Activated T-helper 2 cell treated with anti-CD3 and anti-CD28 coated beads, Interferon-gamma antibody, Interleukin-2, Interleukin-4, amounts not matched to agents 10 μg/mL and 5 μg/mL and 100 μg/mL, durations not matched to agents 14 hours and 24 hours and 36 hours (primary cell): Measurements from ENCODE around the gene SMOC2. TPM values are rescaled to one million over a fixed set of nuclear protein-coding genes. Genes with fewer than 3 reads are reported as not detected.

ENCODE experiments used
- total RNA-seq: library from RNA; stranded (reverse); gene quantifications from 2 replicates; pipeline ENCODE4 v1.2.3, GENCODE V29; 2022

SMOC2 gene
- total RNA-seq, 1 donor from 2014 or later = not detected

Other genes with a start within 250 kb of the SMOC2 start
- 0.80 and 0.87 TPM in 2 replicates for gene DACT2, start 121.4 kb upstream of the SMOC2 start, total RNA-seq